ENCODE data around the gene IMP3. TPM values are rescaled to one million over a fixed set of nuclear protein-coding genes. Genes with fewer than 3 reads are reported as not detected.

Gene IMP3
- total RNA-seq, 1 experiment from 2014 or later: 79.9 TPM

GRCh38 chr15:75648156-75649000, 8.4 kb upstream of the IMP3 start:
- H3K4me1 ChIP-seq (ENCODE audit: control insufficient read depth in 1 of 2, insufficient read depth in 2 of 2, low read length in 2 of 2): peaks cover 22 to 58% of the 10 kb centered on the region in 2 experiments
- H2AFZ ChIP-seq (ENCODE audit: low read depth, low read length, poor library complexity, severe bottlenecking): peak overlapping the region; percentile 56
- intact Hi-C loops (cut with micrococcal nuclease): no loop called here
- no peak for TF ChIP-seq SRF (IDR thresholded peaks at IDR 0.05; ENCODE audit: low read depth)
- H3K9me3 ChIP-seq (ENCODE audit: control insufficient read depth in 1 of 2, insufficient read depth in 1 of 2, low read depth in 1 of 2, low read length in 2 of 2): no peaks in the 10 kb centered on the region
- TSS peak; percentile 52 for BruUV-seq (replicated peaks)
- POLR2A ChIA-PET: interaction anchor here (0.6 to 1.6 kb wide), 5 partner anchors 13 to 281 kb away, joined by 4 to 10 read pairs (median 5); partner anchors contain the start of gene SIN3A
- peaks cover 43% of the 10 kb centered on the region for H3K79me2 ChIP-seq (ENCODE audit: insufficient read depth, low read length)
- H3K36me3 ChIP-seq (ENCODE audit: control insufficient read depth in 1 of 2, insufficient read depth in 2 of 2, low read length in 2 of 2): peaks cover 0 to 12% of the 10 kb centered on the region in 2 experiments; a peak in 1 of 4 replicates
- H3K27me3 ChIP-seq (ENCODE audit: insufficient read depth, low read length): no peaks in the 10 kb centered on the region
- H4K20me1 ChIP-seq (ENCODE audit: insufficient read depth): no peaks in the 10 kb centered on the region
- peak overlapping the region; percentile 99 for H3K4me2 ChIP-seq (ENCODE audit: low read length)
- ATAC-seq (peak; percentile 29), DNase-seq (ENCODE audit: low read depth, low spot score) (no peak)
- no peaks in the 10 kb centered on the region for H3K9me2 ChIP-seq (ENCODE audit: insufficient read depth)
- peak overlapping the region; percentile 76 for H3K27ac ChIP-seq (ENCODE audit: low read depth, low read length)
- peak overlapping the region; percentile 83 to 98 for H3K4me3 ChIP-seq (replicated peaks in 1 of 2; ENCODE audit: low read depth in 1 of 2, low read length in 2 of 2)
- peak overlapping the region; percentile 95 for H3K9ac ChIP-seq (ENCODE audit: low read length)
- CTCF ChIA-PET: interaction anchor here (0.7 to 2.4 kb wide), 9 partner anchors 10 to 280 kb away, joined by 3 to 8 read pairs (median 4); partner anchors contain the start of genes MAN2C1, SIN3A and SNUPN
- RAD21 ChIA-PET (ENCODE audit: low non-redundant PET in 1 of 2, low total read pairs in 2 of 2, uncharacterized antibody in 2 of 2, unreplicated experiment in 2 of 2): interaction anchor here (0.6 to 1.3 kb wide), 5 partner anchors 21 to 301 kb away, joined by 3 to 6 read pairs (median 4); partner anchors contain the start of genes MAN2C1 (in 1 of the 2) and SIN3A (in 1 of the 2)

GRCh38 chr15:75647370-75648155, 7.5 kb upstream of the IMP3 start, which contains the start of gene SNX33:
Gene SNX33, plus strand, starts transcription at chr15:75647912. Its CDS starts 1,191 bp downstream, at chr15:75649103.
- peaks cover 0 to 12% of the 10 kb centered on the region in 2 experiments; a peak in 1 of 4 replicates for H3K36me3 ChIP-seq (ENCODE audit: control insufficient read depth in 1 of 2, insufficient read depth in 2 of 2, low read length in 2 of 2)
- no TSS peak for BruUV-seq (replicated peaks)
- CTCF ChIA-PET: interaction anchor here (0.7 to 2.4 kb wide), 10 partner anchors 9 to 279 kb away, joined by 3 to 8 read pairs (median 4); partner anchors contain the start of genes MAN2C1, SIN3A and SNUPN
- peak within 1 kb of the TSS; percentile 83 to 98 for H3K4me3 ChIP-seq (replicated peaks in 1 of 2; ENCODE audit: low read depth in 1 of 2, low read length in 2 of 2)
- H3K79me2 ChIP-seq (ENCODE audit: insufficient read depth, low read length): peaks cover 38% of the 10 kb centered on the region
- no peaks in the 10 kb centered on the region for H3K27me3 ChIP-seq (ENCODE audit: insufficient read depth, low read length)
- peak within 1 kb of the TSS; percentile 76 for H3K27ac ChIP-seq (ENCODE audit: low read depth, low read length)
- H2AFZ ChIP-seq (ENCODE audit: low read depth, low read length, poor library complexity, severe bottlenecking): peak within 1 kb of the TSS; percentile 58
- ATAC-seq (peak; percentile 84), DNase-seq (ENCODE audit: low read depth, low spot score) (no peak)
- peak within 1 kb of the TSS; percentile 99 for H3K4me2 ChIP-seq (ENCODE audit: low read length)
- no peaks in the 10 kb centered on the region for H3K9me2 ChIP-seq (ENCODE audit: insufficient read depth)
- TF ChIP-seq ZFX (IDR thresholded peaks at IDR 0.05) (peak; percentile 29), POLR2A (IDR thresholded peaks at IDR 0.05; ENCODE audit: borderline replicate concordance, extremely low read depth, insufficient read depth, insufficient read length) (peak; percentile 43), EZH2phosphoT487 (IDR thresholded peaks at IDR 0.05; ENCODE audit: borderline replicate concordance) (no peak), CTCF (IDR thresholded peaks at IDR 0.05 in 2 of 3, conservative IDR thresholded peaks at IDR 0.05 in 1 of 3; ENCODE audit: borderline replicate concordance in 1 of 3, insufficient read depth in 1 of 3, low read depth in 2 of 3, low read length in 2 of 3) (peak in 2 of 3 experiments; percentile 56 to 62; a peak in 4 of 6 replicates), EGR1 (IDR thresholded peaks at IDR 0.05; ENCODE audit: low read depth) (no peak), POLR2AphosphoS5 (IDR thresholded peaks at IDR 0.05; ENCODE audit: low read depth, low read length) (peak; percentile 81), ATF3 (IDR thresholded peaks at IDR 0.05) (no peak)
- H3K9ac ChIP-seq (ENCODE audit: low read length): peak within 1 kb of the TSS; percentile 95
- H3K4me1 ChIP-seq (ENCODE audit: control insufficient read depth in 1 of 2, insufficient read depth in 2 of 2, low read length in 2 of 2): peaks cover 22 to 58% of the 10 kb centered on the region in 2 experiments
- no peaks in the 10 kb centered on the region for H3K9me3 ChIP-seq (ENCODE audit: control insufficient read depth in 1 of 2, insufficient read depth in 1 of 2, low read depth in 1 of 2, low read length in 2 of 2)
- no peaks in the 10 kb centered on the region for H4K20me1 ChIP-seq (ENCODE audit: insufficient read depth)
- POLR2A ChIA-PET: interaction anchor here (0.6 to 1.6 kb wide), 8 partner anchors 11 to 280 kb away, joined by 3 to 10 read pairs (median 4); partner anchors contain the start of genes SIN3A and SNUPN
- intact Hi-C loops (cut with micrococcal nuclease): no loop called here
- RAD21 ChIA-PET (ENCODE audit: low non-redundant PET in 1 of 2, low total read pairs in 2 of 2, uncharacterized antibody in 2 of 2, unreplicated experiment in 2 of 2): interaction anchor here (0.6 to 1.3 kb wide), 6 partner anchors 21 to 300 kb away, joined by 3 to 6 read pairs (median 4); partner anchors contain the start of genes MAN2C1 (in 1 of the 2) and SIN3A (in 1 of the 2)

Measured in HCT116 (cell line).